Stimulated activated CD8-positive, alpha-beta memory T cell treated with anti-CD3 and anti-CD28 coated beads, Interleukin-15, amount 100 ng/mL, for 1 hour (primary cell): Measurements from ENCODE around the gene DUSP28.

Experiments
- DNase-seq: peaks from one replicate; pipeline ENCODE4 v3.0.0-alpha.2; 2020; ENCODE audit warnings: low read depth

The DUSP28 gene

GRCh38 chr2:240586919-240587800 is 27.0 kb downstream of the DUSP28 start:
- DNase-seq, result no peak

GRCh38 chr2:240588006-240588655 is 28.0 kb downstream of the DUSP28 start:
- no peak for DNase-seq

- DNase-seq, result no peak
Measured at GRCh38 chr2:240588669-240589068, 28.5 kb downstream of the DUSP28 start.

- no peak for DNase-seq
Measured at GRCh38 chr2:240589375-240589774, 29.2 kb downstream of the DUSP28 start.

GRCh38 chr2:240589850-240590525 is 29.8 kb downstream of the DUSP28 start:
- no peak for DNase-seq

- DNase-seq, result no peak
Measured at GRCh38 chr2:240590681-240591111, 30.5 kb downstream of the DUSP28 start.

- no peak for DNase-seq
Measured at GRCh38 chr2:240591226-240591625, 31.1 kb downstream of the DUSP28 start.

- no peak for DNase-seq
Measured at GRCh38 chr2:240591784-240592183, 31.6 kb downstream of the DUSP28 start.

GRCh38 chr2:240593026-240593702 is 33.0 kb downstream of the DUSP28 start:
- no peak for DNase-seq

- DNase-seq, result no peak
Measured at GRCh38 chr2:240593703-240594451, 33.7 kb downstream of the DUSP28 start.

GRCh38 chr2:240594511-240595380 is 34.6 kb downstream of the DUSP28 start:
- DNase-seq, result no peak

GRCh38 chr2:240595381-240596079 is 35.4 kb downstream of the DUSP28 start:
- DNase-seq, result no peak

GRCh38 chr2:240596080-240596460 is 35.9 kb downstream of the DUSP28 start:
- no peak for DNase-seq

GRCh38 chr2:240596491-240596931 is 36.4 kb downstream of the DUSP28 start:
- no peak for DNase-seq

GRCh38 chr2:240597054-240597418 is 36.9 kb downstream of the DUSP28 start:
- DNase-seq, result no peak

- DNase-seq, result no peak
Measured at GRCh38 chr2:240597419-240598181, 37.4 kb downstream of the DUSP28 start.

- DNase-seq, result no peak
Measured at GRCh38 chr2:240598311-240598911, 38.3 kb downstream of the DUSP28 start.

GRCh38 chr2:240599141-240599583 is 39.0 kb downstream of the DUSP28 start:
- no peak for DNase-seq
